ENCODE data around the gene LRRC31. TPM values are rescaled to one million over a fixed set of nuclear protein-coding genes. Genes with fewer than 3 reads are reported as not detected.

Gene LRRC31
- total and polyA plus RNA-seq, 4 experiments from 2014 or later, result not detected

- no peaks in the 10 kb centered on the region for H3K4me1 ChIP-seq (ENCODE audit: insufficient read depth, low read length)
- H3K4me3 ChIP-seq (ENCODE audit: low read length in 2 of 2), result no peak overlapping the region
- no peaks in the 10 kb centered on the region for H3K36me3 Mint-ChIP-seq
- POLR2A ChIA-PET (ENCODE audit: partially characterized antibody), result no interaction called here
- H3K27ac ChIP-seq (ENCODE audit: low read depth, low read length), result no peak overlapping the region
- intact Hi-C loops (cut with micrococcal nuclease), result no loop called here
- H3K27ac Mint-ChIP-seq, result no peak overlapping the region
- no peak for DNase-seq
- CTCF ChIA-PET (ENCODE audit: partially characterized antibody), result no interaction called here
- H3K36me3 ChIP-seq (ENCODE audit: insufficient read depth, low read length), result no peaks in the 10 kb centered on the region
- no peak overlapping the region for H3K4me3 Mint-ChIP-seq
- peaks cover 1 to 9% of the 10 kb centered on the region in 2 donors for H3K27me3 Mint-ChIP-seq
- H3K9me3 Mint-ChIP-seq, result no peaks in the 10 kb centered on the region
- H3K9me3 ChIP-seq (ENCODE audit: control insufficient read depth in 1 of 2, low read length in 2 of 2), result no peaks in the 10 kb centered on the region
- H3K27me3 ChIP-seq (ENCODE audit: insufficient read depth, low read length), result no peaks in the 10 kb centered on the region
- H3K4me1 Mint-ChIP-seq, result no peaks in the 10 kb centered on the region
Observed at GRCh38 chr3:169847896-169848295, 21.8 kb downstream of the LRRC31 start.

DNA sequence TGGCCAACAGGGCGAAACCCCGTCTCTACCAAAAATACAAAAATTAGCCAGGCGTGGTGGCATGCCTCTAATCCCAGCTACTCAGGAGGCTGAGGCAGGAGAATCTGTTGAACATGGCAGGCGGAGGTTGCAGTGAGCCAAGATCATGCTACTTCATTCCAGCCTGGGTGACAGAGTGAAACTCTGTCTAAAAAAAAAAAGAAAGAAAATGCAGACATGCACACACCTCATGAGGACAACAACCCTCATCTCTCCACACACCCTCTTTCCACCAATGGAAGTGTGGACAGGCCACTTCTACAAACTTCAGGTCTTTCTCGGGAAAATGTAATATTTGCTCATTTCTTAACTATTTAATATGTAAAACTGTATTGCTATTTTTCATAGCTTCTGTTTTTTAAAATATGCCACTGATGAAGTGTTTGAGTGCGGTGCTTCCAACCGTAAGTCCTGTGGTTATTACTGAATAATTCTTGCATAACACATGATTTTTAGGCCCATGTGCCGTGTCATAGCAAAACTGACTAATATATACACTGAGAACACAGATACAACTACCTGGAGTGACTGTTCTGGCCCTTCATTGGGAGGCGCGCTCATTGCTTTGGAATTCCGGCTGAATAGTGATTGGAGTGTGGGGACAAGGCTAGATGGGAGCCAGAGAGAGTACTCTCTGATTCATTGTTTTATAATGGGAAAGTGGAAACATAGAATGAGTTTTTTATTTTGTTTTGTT lies 23.1 kb downstream of the LRRC31 start:
- ChIA-PET POLR2A (ENCODE audit: partially characterized antibody) (no interaction called here), CTCF (ENCODE audit: partially characterized antibody) (no interaction called here)
- intact Hi-C loops (cut with micrococcal nuclease), result no loop called here
- no peak for DNase-seq
- Mint-ChIP-seq H3K27me3 (peaks cover 1 to 9% of the 10 kb centered on the region in 2 donors), H3K27ac (no peak overlapping the region), H3K4me1 (no peaks in the 10 kb centered on the region), H3K9me3 (no peaks in the 10 kb centered on the region), H3K4me3 (no peak overlapping the region), H3K36me3 (no peaks in the 10 kb centered on the region)
- Histone ChIP-seq H3K4me3 (ENCODE audit: low read length in 2 of 2) (no peak overlapping the region), H3K27ac (ENCODE audit: low read depth, low read length) (no peak overlapping the region), H3K9me3 (ENCODE audit: control insufficient read depth in 1 of 2, low read length in 2 of 2) (no peaks in the 10 kb centered on the region), H3K36me3 (ENCODE audit: insufficient read depth, low read length) (no peaks in the 10 kb centered on the region), H3K27me3 (ENCODE audit: insufficient read depth, low read length) (no peaks in the 10 kb centered on the region), H3K4me1 (ENCODE audit: insufficient read depth, low read length) (no peaks in the 10 kb centered on the region)

DNA sequence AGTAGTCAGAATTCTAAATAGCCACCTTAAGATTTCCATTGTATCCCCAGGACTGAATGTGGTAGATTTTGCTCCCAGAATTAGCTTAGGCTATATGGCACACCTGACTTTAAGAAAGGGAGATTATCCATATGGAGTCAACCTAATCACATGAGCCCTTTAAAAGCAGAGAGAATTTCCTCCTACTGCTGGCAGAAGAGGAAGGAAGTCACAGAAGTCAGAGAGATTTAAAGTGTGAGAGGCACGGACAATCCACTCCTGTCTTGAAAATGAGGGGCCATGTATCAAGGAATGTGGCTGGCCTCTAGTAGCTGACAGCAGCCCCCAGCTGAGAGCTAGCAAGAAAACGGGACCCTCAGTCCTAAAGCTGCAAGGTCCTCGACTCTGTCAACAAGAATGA lies 26.8 kb downstream of the LRRC31 start:
- no peaks in the 10 kb centered on the region for H3K9me3 Mint-ChIP-seq
- no peaks in the 10 kb centered on the region for H3K36me3 Mint-ChIP-seq
- H3K4me3 Mint-ChIP-seq, result no peak overlapping the region
- no peak overlapping the region for H3K27ac ChIP-seq (ENCODE audit: low read depth, low read length)
- ChIA-PET POLR2A (ENCODE audit: partially characterized antibody) (no interaction called here), CTCF (ENCODE audit: partially characterized antibody) (no interaction called here)
- H3K4me1 ChIP-seq (ENCODE audit: insufficient read depth, low read length), result no peaks in the 10 kb centered on the region
- no peaks in the 10 kb centered on the region for H3K4me1 Mint-ChIP-seq
- H3K27ac Mint-ChIP-seq, result no peak overlapping the region
- intact Hi-C loops (cut with micrococcal nuclease), result no loop called here
- H3K27me3 ChIP-seq (ENCODE audit: insufficient read depth, low read length), result no peaks in the 10 kb centered on the region
- no peaks in the 10 kb centered on the region for H3K36me3 ChIP-seq (ENCODE audit: insufficient read depth, low read length)
- no peak overlapping the region for H3K4me3 ChIP-seq (ENCODE audit: low read length in 2 of 2)
- no peaks in the 10 kb centered on the region for H3K9me3 ChIP-seq (ENCODE audit: control insufficient read depth in 1 of 2, low read length in 2 of 2)
- no peak for DNase-seq
- peaks cover 8% of the 10 kb centered on the region in 2 donors for H3K27me3 Mint-ChIP-seq

- no peak overlapping the region for H3K4me3 Mint-ChIP-seq
- peaks cover 9% of the 10 kb centered on the region in 2 donors for H3K27me3 Mint-ChIP-seq
- no peak overlapping the region for H3K4me3 ChIP-seq (ENCODE audit: low read length in 2 of 2)
- no peaks in the 10 kb centered on the region for H3K36me3 ChIP-seq (ENCODE audit: insufficient read depth, low read length)
- H3K36me3 Mint-ChIP-seq, result no peaks in the 10 kb centered on the region
- ChIA-PET CTCF (ENCODE audit: partially characterized antibody) (no interaction called here), POLR2A (ENCODE audit: partially characterized antibody) (no interaction called here)
- H3K27ac Mint-ChIP-seq, result no peak overlapping the region
- H3K9me3 ChIP-seq (ENCODE audit: control insufficient read depth in 1 of 2, low read length in 2 of 2), result no peaks in the 10 kb centered on the region
- H3K4me1 ChIP-seq (ENCODE audit: insufficient read depth, low read length), result no peaks in the 10 kb centered on the region
- H3K27me3 ChIP-seq (ENCODE audit: insufficient read depth, low read length), result no peaks in the 10 kb centered on the region
- H3K9me3 Mint-ChIP-seq, result no peaks in the 10 kb centered on the region
- intact Hi-C loops (cut with micrococcal nuclease), result no loop called here
- H3K27ac ChIP-seq (ENCODE audit: low read depth, low read length), result no peak overlapping the region
- no peak for DNase-seq
- H3K4me1 Mint-ChIP-seq, result no peaks in the 10 kb centered on the region
Observed at GRCh38 chr3:169841171-169841570, 28.6 kb downstream of the LRRC31 start.

DNA sequence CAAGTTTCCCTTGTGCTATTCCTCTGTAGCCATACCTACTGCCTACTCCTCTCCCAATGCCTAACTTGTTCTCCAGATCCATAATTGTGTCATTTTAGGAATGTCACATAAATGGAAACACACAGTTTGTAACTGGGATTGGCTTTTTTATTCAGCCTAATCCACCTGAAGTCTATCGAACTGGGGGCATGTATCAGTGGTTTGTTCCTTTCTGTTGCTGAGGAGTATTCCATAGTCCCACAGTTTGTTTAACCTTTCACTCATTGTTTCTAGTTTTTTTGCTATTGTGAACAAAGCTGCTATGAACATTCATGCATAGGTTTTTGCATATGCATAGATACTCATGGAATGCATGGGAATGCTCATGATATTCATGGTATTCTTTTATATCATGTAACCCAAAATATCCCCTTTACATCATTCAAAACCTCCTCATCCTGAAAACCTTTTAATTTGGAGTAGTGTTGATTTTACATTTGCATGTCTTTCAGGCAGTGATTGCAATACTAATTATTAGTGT lies 31.2 kb downstream of the LRRC31 start:
- ChIA-PET CTCF (ENCODE audit: partially characterized antibody) (interaction anchor here (1.4 kb wide), 1 partner anchor 76 kb away, joined by 3 read pairs; no protein-coding TSS in a partner anchor), POLR2A (ENCODE audit: partially characterized antibody) (no interaction called here)
- DNase-seq, result no peak
- Mint-ChIP-seq H3K27ac (no peak overlapping the region), H3K36me3 (no peaks in the 10 kb centered on the region), H3K4me3 (no peak overlapping the region), H3K27me3 (peaks cover 7 to 9% of the 10 kb centered on the region in 2 donors), H3K4me1 (no peaks in the 10 kb centered on the region), H3K9me3 (no peaks in the 10 kb centered on the region)
- no peaks in the 10 kb centered on the region for H3K9me3 ChIP-seq (ENCODE audit: control insufficient read depth in 1 of 2, low read length in 2 of 2)
- H3K4me3 ChIP-seq (ENCODE audit: low read length in 2 of 2), result no peak overlapping the region
- no peak overlapping the region for H3K27ac ChIP-seq (ENCODE audit: low read depth, low read length)
- H3K4me1 ChIP-seq (ENCODE audit: insufficient read depth, low read length), result no peaks in the 10 kb centered on the region
- H3K36me3 ChIP-seq (ENCODE audit: insufficient read depth, low read length), result no peaks in the 10 kb centered on the region
- H3K27me3 ChIP-seq (ENCODE audit: insufficient read depth, low read length), result no peaks in the 10 kb centered on the region
- intact Hi-C loops (cut with micrococcal nuclease), result no loop called here

- H3K9me3 ChIP-seq (ENCODE audit: control insufficient read depth in 1 of 2, low read length in 2 of 2), result no peaks in the 10 kb centered on the region
- Mint-ChIP-seq H3K27ac (no peak overlapping the region), H3K9me3 (no peaks in the 10 kb centered on the region), H3K4me3 (no peak overlapping the region), H3K27me3 (peaks cover 7 to 14% of the 10 kb centered on the region in 2 donors), H3K4me1 (no peaks in the 10 kb centered on the region), H3K36me3 (no peaks in the 10 kb centered on the region)
- no peak overlapping the region for H3K4me3 ChIP-seq (ENCODE audit: low read length in 2 of 2)
- ChIA-PET CTCF (ENCODE audit: partially characterized antibody) (no interaction called here), POLR2A (ENCODE audit: partially characterized antibody) (no interaction called here)
- no peak for DNase-seq
- H3K27me3 ChIP-seq (ENCODE audit: insufficient read depth, low read length), result no peaks in the 10 kb centered on the region
- H3K4me1 ChIP-seq (ENCODE audit: insufficient read depth, low read length), result no peaks in the 10 kb centered on the region
- H3K27ac ChIP-seq (ENCODE audit: low read depth, low read length), result no peak overlapping the region
- H3K36me3 ChIP-seq (ENCODE audit: insufficient read depth, low read length), result no peaks in the 10 kb centered on the region
- intact Hi-C loops (cut with micrococcal nuclease), result no loop called here
Observed at GRCh38 chr3:169836942-169837275, 32.8 kb downstream of the LRRC31 start.

DNA sequence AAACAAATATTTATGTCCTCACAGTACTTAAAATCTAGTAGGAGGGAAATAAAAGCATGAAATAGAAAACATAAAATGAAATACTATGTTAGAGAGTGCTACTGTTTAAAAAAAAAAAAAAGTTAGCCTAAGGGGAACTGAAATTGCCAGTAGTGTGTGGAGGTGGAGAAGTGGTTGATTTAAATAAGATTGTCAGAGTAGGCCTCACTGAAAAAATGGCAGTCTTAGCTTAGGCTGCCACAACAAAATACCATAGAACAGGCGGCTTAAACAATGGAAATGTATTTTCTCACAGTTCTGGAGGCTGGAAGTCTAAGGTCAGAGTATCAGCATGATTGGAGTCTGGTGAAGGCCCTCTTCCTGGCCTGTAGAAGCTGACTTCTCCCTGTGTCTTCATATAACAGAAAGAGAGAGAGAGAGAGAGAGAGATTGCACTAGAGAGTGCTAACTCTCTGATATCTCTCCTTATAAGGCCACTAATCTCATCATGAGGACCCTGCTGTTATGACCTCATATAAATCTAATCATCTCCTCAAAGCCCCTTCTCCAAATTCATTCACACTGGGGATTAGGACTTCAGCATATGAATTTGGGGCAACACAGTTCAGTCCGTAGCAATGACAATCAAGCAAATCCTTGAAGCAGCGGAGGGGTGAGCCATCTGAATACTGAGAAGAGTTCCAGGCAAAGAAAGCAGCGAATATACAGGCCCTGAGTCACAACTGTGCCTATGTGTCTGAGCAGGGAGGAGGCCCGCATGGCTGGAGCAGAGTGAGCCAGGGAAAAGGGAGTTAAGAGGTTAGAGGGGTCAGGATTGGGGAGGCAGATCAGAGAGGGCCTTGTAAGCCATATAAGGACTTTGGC lies 33.4 kb downstream of the LRRC31 start:
- H3K36me3 Mint-ChIP-seq, result no peaks in the 10 kb centered on the region
- Histone ChIP-seq H3K4me1 (ENCODE audit: insufficient read depth, low read length) (no peaks in the 10 kb centered on the region), H3K9me3 (ENCODE audit: control insufficient read depth in 1 of 2, low read length in 2 of 2) (no peaks in the 10 kb centered on the region), H3K36me3 (ENCODE audit: insufficient read depth, low read length) (no peaks in the 10 kb centered on the region), H3K27ac (ENCODE audit: low read depth, low read length) (no peak overlapping the region), H3K27me3 (ENCODE audit: insufficient read depth, low read length) (no peaks in the 10 kb centered on the region), H3K4me3 (ENCODE audit: low read length in 2 of 2) (no peak overlapping the region)
- ChIA-PET POLR2A (ENCODE audit: partially characterized antibody) (no interaction called here), CTCF (ENCODE audit: partially characterized antibody) (no interaction called here)
- H3K4me1 Mint-ChIP-seq, result no peaks in the 10 kb centered on the region
- no peak overlapping the region for H3K4me3 Mint-ChIP-seq
- intact Hi-C loops (cut with micrococcal nuclease), result no loop called here
- DNase-seq, result no peak
- no peaks in the 10 kb centered on the region for H3K9me3 Mint-ChIP-seq
- H3K27me3 Mint-ChIP-seq, result peaks cover 7 to 14% of the 10 kb centered on the region in 2 donors
- H3K27ac Mint-ChIP-seq, result no peak overlapping the region

Data from CD4-positive, alpha-beta memory T cell (primary cell).